Measurements from ENCODE around the gene POU6F2.

Gene POU6F2

GRCh38 chr7:39461263-39461820, 483.6 kb downstream of the POU6F2 start:
- DNase-seq, result no peak

GRCh38 chr7:39463252-39463651, 485.5 kb downstream of the POU6F2 start:
- DNase-seq, result no peak

- DNase-seq, result no peak
Measured at GRCh38 chr7:39464350-39465054, 486.8 kb downstream of the POU6F2 start.

GRCh38 chr7:39465055-39465929, 487.6 kb downstream of the POU6F2 start:
- DNase-seq, result no peak

- no peak for DNase-seq
Measured at GRCh38 chr7:39468261-39468660, 490.6 kb downstream of the POU6F2 start.

- DNase-seq, result no peak
Measured at GRCh38 chr7:39468808-39469374, 491.2 kb downstream of the POU6F2 start.

GRCh38 chr7:39480901-39481300, 503.2 kb downstream of the POU6F2 start:
- DNase-seq, result no peak

- no peak for DNase-seq
Measured at GRCh38 chr7:39488467-39489393, 511.0 kb downstream of the POU6F2 start.

GRCh38 chr7:39490296-39490695, 512.6 kb downstream of the POU6F2 start:
- DNase-seq, result no peak

- DNase-seq, result no peak
Measured at GRCh38 chr7:39493934-39494333, 516.2 kb downstream of the POU6F2 start.

- DNase-seq, result no peak
Measured at GRCh38 chr7:39501358-39501757, 523.6 kb downstream of the POU6F2 start.

GRCh38 chr7:39504963-39505362, 527.3 kb downstream of the POU6F2 start:
- DNase-seq, result no peak

GRCh38 chr7:39507866-39508551, 530.3 kb downstream of the POU6F2 start:
- DNase-seq, result no peak

GRCh38 chr7:39509436-39509835, 531.7 kb downstream of the POU6F2 start:
- DNase-seq, result no peak

GRCh38 chr7:39509912-39510311, 532.2 kb downstream of the POU6F2 start:
- DNase-seq, result no peak

- DNase-seq, result no peak
Measured at GRCh38 chr7:39510864-39511354, 533.2 kb downstream of the POU6F2 start.

GRCh38 chr7:39515534-39516228, 538.0 kb downstream of the POU6F2 start:
- DNase-seq, result no peak

- DNase-seq, result no peak
Measured at GRCh38 chr7:39516498-39516897, 538.8 kb downstream of the POU6F2 start.

- no peak for DNase-seq
Measured at GRCh38 chr7:39517240-39517639, 539.5 kb downstream of the POU6F2 start.

Measured in activated T-cell treated with anti-CD3 and anti-CD28 coated beads for 4 hours (primary cell).